Glutamatergic neuron (in vitro differentiated cells): Measurements from ENCODE around the gene HSF5. TPM values are rescaled to one million over a fixed set of nuclear protein-coding genes. Genes with fewer than 3 reads are reported as not detected.
"Not testable (repeated sequence)": the region's sequence is repeated elsewhere in the genome, so short reads cannot be mapped to it uniquely, and the experiment has no call there.

ENCODE experiments used
- DNase-seq: peaks from one replicate; pipeline ENCODE4 v3.0.0; 2022
- H3K27ac Mint-ChIP-seq: one replicate; pipeline ENCODE4 v1.8.0; 2020; ENCODE audit warnings: mild to moderate bottlenecking, mixed read lengths, inconsistent platforms; ENCODE audit not compliant: unreplicated experiment
- H3K27me3 Mint-ChIP-seq: one replicate; pipeline ENCODE4 v1.8.0; 2020; ENCODE audit warnings: mild to moderate bottlenecking, moderate library complexity, mixed read lengths, inconsistent platforms; ENCODE audit not compliant: unreplicated experiment
- H3K36me3 Mint-ChIP-seq: one replicate; pipeline ENCODE4 v1.8.0; 2020; ENCODE audit warnings: mild to moderate bottlenecking, mixed read lengths, inconsistent platforms; ENCODE audit not compliant: unreplicated experiment
- H3K4me1 Mint-ChIP-seq: one replicate; pipeline ENCODE4 v1.8.0; 2020; ENCODE audit warnings: mild to moderate bottlenecking, low read depth, mixed read lengths, inconsistent platforms; ENCODE audit not compliant: unreplicated experiment
- H3K4me3 Mint-ChIP-seq: one replicate; pipeline ENCODE4 v1.8.0; 2020; ENCODE audit warnings: mild to moderate bottlenecking, mixed read lengths, inconsistent platforms; ENCODE audit not compliant: unreplicated experiment
- H3K9me3 Mint-ChIP-seq: one replicate; pipeline ENCODE4 v1.8.0; 2020; ENCODE audit warnings: mild to moderate bottlenecking, moderate library complexity, mixed read lengths, inconsistent platforms; ENCODE audit not compliant: unreplicated experiment
- CTCF ChIP-seq: fragments of 200-600 bp; sonication (generic); IDR thresholded peaks from one replicate; pipeline ENCODE4 v1.5.0; 2021; ENCODE audit not compliant: partially characterized antibody, unreplicated experiment
- total RNA-seq: library from RNA; stranded (reverse); fragmentation: NEBNext Ultra II Directional; extraction: Animal tissue kit (Norgen Biotek cat#: 25700); gene quantifications from one replicate; pipeline ENCODE4 v1.2.1, GENCODE V29; 2021; ENCODE audit not compliant: unreplicated experiment

Gene HSF5
- total RNA-seq, 1 donor from 2014 or later: 0.10 TPM

GRCh38 chr17:58400826-58401225, 87.4 kb downstream of the HSF5 start:
- TF ChIP-seq CTCF: no peak
- DNase-seq: no peak
- Mint-ChIP-seq H3K4me3 (no peak overlapping the region), H3K36me3 (no peaks in the 10 kb centered on the region), H3K9me3 (no peaks in the 10 kb centered on the region), H3K27me3 (no peaks in the 10 kb centered on the region), H3K27ac (no peak overlapping the region), H3K4me1 (peaks cover 7% of the 10 kb centered on the region)

GRCh38 chr17:58399974-58400373, 88.2 kb downstream of the HSF5 start:
- Mint-ChIP-seq H3K4me3 (no peak overlapping the region), H3K36me3 (no peaks in the 10 kb centered on the region), H3K9me3 (no peaks in the 10 kb centered on the region), H3K27me3 (no peaks in the 10 kb centered on the region), H3K4me1 (peaks cover 7% of the 10 kb centered on the region), H3K27ac (no peak overlapping the region)
- no peak for TF ChIP-seq CTCF
- no peak for DNase-seq

DNA sequence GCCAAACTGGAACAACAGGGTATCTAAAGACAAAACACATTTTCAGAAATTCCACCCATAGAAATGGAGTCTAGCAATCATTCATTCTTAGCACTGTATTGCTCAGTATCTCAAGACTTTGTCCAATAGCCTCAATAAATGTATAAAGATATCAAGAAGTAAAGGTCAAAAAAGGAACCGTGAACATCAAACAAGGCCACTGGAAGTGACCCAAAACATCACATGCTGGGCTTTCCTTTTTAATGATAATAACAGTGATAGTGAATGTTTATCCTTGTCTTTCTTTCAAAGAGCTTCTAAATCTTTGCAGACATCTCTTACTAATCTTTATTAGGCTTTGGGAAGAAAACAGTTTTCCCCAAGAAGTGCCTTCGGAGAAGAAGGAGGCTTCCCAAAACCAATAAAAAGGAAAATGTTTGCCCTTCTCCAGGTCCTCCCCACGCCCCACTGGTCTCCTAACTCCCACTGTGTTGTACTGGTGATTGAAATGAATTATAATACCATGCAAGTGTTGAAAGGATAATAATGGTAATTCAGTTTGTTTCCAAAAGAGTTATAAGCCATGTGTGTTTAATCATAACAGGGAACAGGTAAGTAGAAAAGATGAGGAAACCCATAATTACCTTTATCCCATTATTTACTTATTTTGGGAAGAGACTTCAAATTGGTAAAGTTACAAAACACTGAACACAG, 89.5 kb downstream of the HSF5 start:
- no peak for TF ChIP-seq CTCF
- Mint-ChIP-seq H3K27ac (no peak overlapping the region), H3K36me3 (no peaks in the 10 kb centered on the region), H3K4me3 (no peak overlapping the region), H3K27me3 (no peaks in the 10 kb centered on the region), H3K4me1 (peaks cover 6% of the 10 kb centered on the region), H3K9me3 (no peaks in the 10 kb centered on the region)
- no peak for DNase-seq

DNA sequence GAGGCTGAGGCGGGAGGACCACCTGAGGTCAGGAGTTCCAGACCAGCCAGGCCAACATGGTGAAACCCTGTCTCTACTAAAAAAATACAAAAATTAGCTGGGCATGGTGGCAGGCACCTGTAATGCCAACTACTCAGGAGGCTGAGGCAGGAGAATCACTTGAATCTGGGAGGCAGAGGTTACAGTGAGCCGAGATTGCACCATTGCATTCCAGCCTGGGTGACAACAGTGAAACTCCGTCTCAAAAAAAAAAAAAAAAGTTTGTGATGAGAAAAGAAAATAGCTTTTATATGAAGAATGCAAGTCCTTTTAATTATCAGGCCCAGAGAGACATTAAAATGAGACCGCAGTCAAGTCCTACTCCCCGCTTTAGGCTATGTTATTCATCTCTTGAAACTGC, 90.8 kb downstream of the HSF5 start:
- not testable (repeated sequence) for H3K27ac Mint-ChIP-seq, H3K4me1 Mint-ChIP-seq, H3K36me3 Mint-ChIP-seq, H3K4me3 Mint-ChIP-seq, H3K27me3 Mint-ChIP-seq, H3K9me3 Mint-ChIP-seq, DNase-seq

DNA sequence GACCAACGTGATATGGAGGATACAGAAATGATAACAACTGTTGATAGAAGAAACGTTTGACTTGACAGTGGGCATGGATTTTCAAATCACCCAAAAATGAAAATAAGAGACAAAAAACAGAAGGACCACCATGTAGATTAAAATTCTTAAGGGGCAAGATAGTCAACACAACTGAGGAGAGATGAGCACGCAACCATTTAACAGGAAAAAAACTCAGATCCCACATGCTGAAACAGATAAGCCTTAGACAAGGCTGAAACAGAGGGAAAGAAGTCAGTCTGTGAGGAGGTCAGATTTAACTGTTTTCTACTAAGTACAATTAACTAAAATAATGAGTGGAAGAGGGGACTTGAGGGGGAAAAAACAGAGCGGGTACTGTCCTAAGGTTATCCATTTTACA, 92.0 kb downstream of the HSF5 start:
- no peak for TF ChIP-seq CTCF
- no peak for DNase-seq
- Mint-ChIP-seq H3K4me3 (no peak overlapping the region), H3K27me3 (no peaks in the 10 kb centered on the region), H3K9me3 (no peaks in the 10 kb centered on the region), H3K27ac (no peak overlapping the region), H3K4me1 (no peaks in the 10 kb centered on the region), H3K36me3 (no peaks in the 10 kb centered on the region)
